Hepatocyte (in vitro differentiated cells): Measurements from ENCODE around the gene SLC45A3. TPM values are rescaled to one million over a fixed set of nuclear protein-coding genes. Genes with fewer than 3 reads are reported as not detected.

Source experiments
- polyA plus RNA-seq: library from polyadenylated mRNA; unstranded; fragments of >200 nt; fragmentation: Nextera tagmentation; extraction: Ambion mirVana; gene quantifications from 2 replicates; pipeline ENCODE4 v1.2.1, GENCODE V29; 2016
- small RNA-seq: library from RNA; depleted of rRNA; stranded (forward); fragments of <200 nt; gene quantifications from one replicate; pipeline ENCODE3, GENCODE V24; 2014
- total RNA-seq: library from RNA; depleted of rRNA; stranded (reverse); fragments of >200 nt; gene quantifications from 2 replicates; pipeline ENCODE4 v1.2.3, GENCODE V29; 2014

The SLC45A3 gene
- total and polyA plus RNA-seq, 2 experiments from 2014 or later = 4.6 to 12.2 TPM

Small RNA genes lying within 50 kb of the gene (small RNA-seq; reads per million reads assigned to genes)
- not detected for gene RF00017

Other genes with a start within 250 kb of the SLC45A3 start
- gene BLACAT1, start 224.5 kb downstream of the SLC45A3 start, total RNA-seq = 0.40 and 0.48 TPM in 2 replicates
- gene BLACAT1, start 224.5 kb downstream of the SLC45A3 start, polyA plus RNA-seq = 0.35 and 0.58 TPM in 2 replicates
- 4.5 and 8.0 TPM in 2 replicates for gene CDK18, start 175.8 kb downstream of the SLC45A3 start, total RNA-seq
- gene CDK18, start 175.8 kb downstream of the SLC45A3 start, polyA plus RNA-seq = 16.7 and 20.0 TPM in 2 replicates
- 16.0 and 19.1 TPM in 2 replicates for gene ELK4, start 48.5 kb downstream of the SLC45A3 start, total RNA-seq
- gene ELK4, start 48.5 kb downstream of the SLC45A3 start, polyA plus RNA-seq = 4.7 and 6.1 TPM in 2 replicates
- 135 and 143 TPM in 2 replicates for gene NUCKS1, start 69.7 kb upstream of the SLC45A3 start, total RNA-seq
- gene NUCKS1, start 69.7 kb upstream of the SLC45A3 start, polyA plus RNA-seq = 24.7 and 28.4 TPM in 2 replicates
- 45.4 and 47.5 TPM in 2 replicates for gene RAB29, start 95.0 kb upstream of the SLC45A3 start, total RNA-seq
- gene RAB29, start 95.0 kb upstream of the SLC45A3 start, polyA plus RNA-seq = 33.3 and 33.8 TPM in 2 replicates
- 10.4 and 16.8 TPM in 2 replicates for gene SLC41A1, start 132.7 kb upstream of the SLC45A3 start, total RNA-seq
- gene SLC41A1, start 132.7 kb upstream of the SLC45A3 start, polyA plus RNA-seq = 13.8 and 15.3 TPM in 2 replicates
- gene PM20D1, start 169.6 kb upstream of the SLC45A3 start, total RNA-seq = not detected in 2 replicates
- 0.07 and 0.08 TPM in 2 replicates for gene PM20D1, start 169.6 kb upstream of the SLC45A3 start, polyA plus RNA-seq